ENCODE measurements around the gene LCN15.
A peak's percentile ranks its signal among the peaks of the same experiment; 100 is the strongest.
"Not testable (repeated sequence)": the region's sequence is repeated elsewhere in the genome, so short reads cannot be mapped to it uniquely, and the experiment has no call there.

LCN15 gene

DNA sequence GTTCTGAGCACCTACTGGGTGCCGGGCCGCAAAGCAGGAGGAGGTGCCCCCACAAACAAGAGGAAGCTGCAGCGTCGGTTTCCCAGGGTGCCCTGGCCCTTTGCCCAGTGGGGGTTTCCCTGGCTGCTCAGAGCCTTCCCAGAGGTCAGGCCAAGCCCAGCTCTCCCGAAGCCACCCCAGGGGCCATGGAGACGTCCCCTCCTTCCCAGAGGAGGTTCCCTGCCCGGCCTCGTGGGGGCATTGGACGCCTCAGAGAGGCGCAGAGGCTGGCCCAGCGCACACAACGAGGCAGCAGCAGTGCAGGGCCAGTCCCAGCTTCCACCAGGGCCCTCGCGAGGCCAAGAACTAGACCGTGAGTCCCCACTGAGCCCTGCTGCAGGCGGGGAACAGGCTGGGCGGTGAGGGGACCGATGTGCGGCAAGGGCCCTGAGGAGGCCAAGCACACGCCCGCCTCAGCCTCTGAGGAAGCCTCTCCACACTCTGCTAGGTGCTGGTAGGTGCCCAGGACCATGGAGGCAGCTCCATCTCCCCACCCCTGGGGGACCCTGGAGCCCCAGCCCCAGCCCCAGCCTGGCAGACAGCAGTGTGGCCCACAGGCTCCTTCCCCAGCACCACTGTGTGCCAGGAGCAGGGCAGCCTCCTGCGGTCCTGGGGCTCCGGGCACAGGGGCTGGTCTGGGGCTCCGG, 45.0 kb downstream of the LCN15 start:
- DNase-seq = no peak

- no peak for DNase-seq
These were observed 45.7 kb downstream of the LCN15 start for GRCh38 chr9:136718345-136719194.

- DNase-seq = no peak
These were observed 46.9 kb downstream of the LCN15 start for GRCh38 chr9:136717399-136717798.

DNA sequence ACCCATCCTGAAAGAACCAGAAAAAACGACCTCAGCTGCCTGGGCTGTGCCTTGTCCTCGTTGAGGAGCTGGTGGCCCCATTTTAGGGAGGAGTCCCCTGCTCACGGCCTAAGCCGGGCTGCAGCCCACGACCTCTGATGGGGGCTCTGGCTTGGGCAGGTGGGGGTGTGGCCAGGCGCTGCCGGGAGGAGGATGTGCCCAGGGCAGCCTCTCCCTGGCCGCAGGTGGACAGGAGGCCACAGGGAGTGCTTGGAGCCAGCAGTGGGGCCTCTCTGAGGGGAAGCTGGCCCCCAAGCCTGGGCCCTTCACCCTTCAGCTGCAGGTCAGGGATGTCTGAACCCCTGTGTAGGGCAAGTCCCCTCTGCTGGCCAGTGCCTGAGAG, 49.4 kb downstream of the LCN15 start:
- DNase-seq = no peak

DNA sequence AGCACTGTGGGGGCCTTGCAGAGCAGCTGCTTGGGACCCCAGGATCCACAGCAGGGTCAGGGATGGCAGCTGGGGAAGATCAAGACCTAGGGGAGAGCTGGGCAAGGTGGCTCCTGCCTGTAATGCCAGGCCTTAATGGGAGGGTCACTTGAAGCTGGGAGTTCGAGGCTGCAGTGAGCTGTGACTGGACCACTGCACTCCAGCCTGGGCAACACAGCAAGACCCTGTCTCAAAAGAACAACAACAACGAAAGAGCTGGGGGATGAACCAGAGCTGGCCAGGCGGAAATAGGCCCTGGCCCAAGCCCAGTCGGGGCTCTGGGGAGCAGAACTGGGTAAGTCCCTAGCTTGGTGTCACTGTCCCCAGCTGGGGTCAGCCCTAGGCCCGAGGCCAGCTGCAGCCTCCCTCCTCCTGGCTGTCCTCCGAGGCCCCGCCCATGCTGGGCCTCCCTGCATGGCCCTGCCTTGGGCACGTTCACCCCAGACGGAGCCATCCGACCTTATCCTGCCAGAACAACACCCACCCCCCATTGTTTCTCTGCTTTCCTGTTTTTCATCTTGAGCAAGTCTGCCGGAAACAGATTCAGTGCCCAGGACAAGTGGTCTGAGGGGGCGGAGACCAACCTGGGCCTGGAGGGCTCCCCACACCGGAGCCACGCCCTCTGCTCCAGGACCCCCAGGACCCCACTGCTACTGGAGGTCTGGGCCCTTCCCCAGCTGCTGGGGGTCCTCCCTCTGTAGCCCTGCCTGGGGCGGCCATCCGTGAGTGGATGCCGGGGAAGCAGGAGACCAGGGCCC, 50.0 kb downstream of the LCN15 start:
- DNase-seq = no peak

DNA sequence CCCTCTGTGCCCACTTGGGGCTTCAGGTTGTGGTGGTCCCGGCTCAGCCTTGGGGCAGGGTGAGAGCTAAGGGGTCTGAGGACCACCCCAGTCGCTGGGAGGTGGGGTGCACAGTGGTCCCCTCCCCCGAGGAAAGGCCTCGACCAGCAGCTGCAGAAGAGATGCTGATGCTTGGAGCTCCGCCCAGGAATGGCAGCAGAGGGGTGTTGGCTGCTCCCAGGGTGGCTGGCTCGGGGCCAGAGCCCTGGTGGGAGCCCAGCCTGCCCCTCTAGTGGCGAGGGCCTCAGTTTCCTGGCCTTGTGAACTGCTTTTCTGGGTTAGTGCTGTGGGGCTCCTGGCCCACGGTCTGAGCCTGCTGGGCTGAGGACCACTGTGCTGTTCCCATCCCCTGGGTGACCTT, 50.8 kb downstream of the LCN15 start:
- DNase-seq = no peak

DNA sequence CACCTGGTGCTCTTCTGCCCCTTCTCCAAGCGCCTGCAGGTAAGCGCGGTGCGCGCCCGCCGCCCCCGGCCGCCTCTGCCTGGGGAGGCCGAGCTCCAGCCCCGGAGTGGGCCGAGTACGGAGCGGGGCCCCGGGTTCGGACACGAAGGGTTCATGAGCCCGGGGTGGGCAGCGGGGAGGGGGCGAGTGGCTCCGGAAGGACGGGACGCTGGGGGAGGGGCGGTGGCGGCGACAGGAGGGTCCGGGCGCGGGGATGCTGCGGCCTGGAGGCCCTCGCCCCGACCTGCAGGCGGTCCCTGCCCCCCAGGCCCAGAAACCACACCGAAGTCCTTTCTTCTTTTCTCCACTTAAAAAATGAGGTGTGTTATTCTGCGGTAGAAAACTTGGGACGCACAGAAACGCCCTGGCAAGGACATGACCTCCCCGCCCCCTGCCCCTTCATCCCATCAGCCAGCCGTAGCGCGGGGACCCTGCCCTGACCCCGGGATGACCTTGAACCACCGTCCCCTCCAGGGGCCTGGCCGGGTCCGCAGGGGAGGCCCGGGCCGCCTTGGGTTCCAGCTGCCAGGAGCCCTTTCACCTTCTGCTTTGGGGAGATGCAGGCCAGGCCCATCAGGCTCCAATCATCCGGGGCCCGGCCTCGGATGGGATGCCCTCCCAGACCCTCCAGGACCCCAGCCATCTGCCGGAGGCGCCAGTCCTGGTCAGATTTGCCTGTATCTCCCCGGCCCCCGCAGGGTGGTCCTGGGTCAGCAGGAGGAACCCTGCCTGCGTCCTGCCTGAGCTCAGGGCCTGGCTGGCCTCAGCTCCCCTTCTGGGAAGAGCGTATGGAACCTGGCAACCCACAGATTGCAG, 51.4 kb downstream of the LCN15 start:
- no peak for DNase-seq

DNA sequence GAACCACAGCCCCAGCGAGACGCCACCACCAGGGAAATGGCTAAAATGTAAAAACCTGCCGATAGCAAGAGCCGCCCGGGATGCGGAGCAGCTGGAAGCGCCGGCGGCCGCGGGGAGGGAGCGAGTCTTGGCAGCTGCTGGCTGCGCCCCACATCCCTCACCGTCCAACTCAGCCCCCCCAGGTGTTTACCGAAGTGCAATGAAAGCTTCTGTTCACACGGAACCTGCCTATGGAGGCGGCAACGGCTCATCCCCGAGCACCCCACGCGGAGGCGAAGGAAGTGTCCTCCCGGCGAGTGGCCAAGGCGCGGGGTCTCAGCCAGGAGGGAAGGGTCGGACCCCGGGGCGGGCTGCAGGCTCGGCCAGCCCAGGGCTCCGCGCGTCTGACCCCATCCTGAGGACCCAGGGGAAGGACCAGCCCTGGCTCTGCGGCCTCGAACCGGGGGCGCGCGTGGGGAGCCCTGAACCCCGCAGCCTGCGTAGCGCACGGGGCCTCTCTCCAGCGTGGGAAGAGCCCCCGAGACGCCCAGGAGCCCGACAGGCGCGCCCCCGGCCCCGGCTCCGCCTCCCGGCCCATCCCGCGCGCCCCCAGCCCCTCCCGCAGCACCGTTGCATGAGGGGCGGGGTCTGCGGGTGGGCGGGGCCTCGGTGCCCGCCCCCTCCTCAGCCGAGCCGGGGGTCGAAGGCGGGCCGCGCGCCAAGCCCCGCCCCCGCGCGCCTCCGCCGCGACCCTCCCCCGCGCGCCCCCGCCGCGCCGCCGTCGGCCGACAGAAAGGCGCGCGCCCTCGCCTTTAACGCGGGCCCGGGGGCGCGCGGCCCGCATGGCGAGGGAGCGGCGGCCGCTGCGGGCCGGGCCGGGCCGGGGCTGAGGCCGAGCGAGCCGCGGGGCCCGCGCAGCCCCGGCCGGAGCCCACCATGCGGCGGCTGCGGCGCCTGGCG, 52.3 kb downstream of the LCN15 start, which contains the start of gene DIPK1B:
TSS of gene DIPK1B (plus strand) at position 822 of the 939 bp plus-strand sequence. CDS start at position 916, 94 bp downstream.
- DNase-seq = peak; percentile 55

GRCh38 chr9:136711219-136711648, 53.1 kb downstream of the LCN15 start:
- not testable (repeated sequence) for DNase-seq

GRCh38 chr9:136710543-136710942, 53.8 kb downstream of the LCN15 start:
- DNase-seq = no peak
